ENCODE results near the gene SLC22A23. TPM values are rescaled to one million over a fixed set of nuclear protein-coding genes. Genes with fewer than 3 reads are reported as not detected.

Gene SLC22A23
- total RNA-seq, 2 experiments from 2014 or later: 0.90 to 1.0 TPM

DNA sequence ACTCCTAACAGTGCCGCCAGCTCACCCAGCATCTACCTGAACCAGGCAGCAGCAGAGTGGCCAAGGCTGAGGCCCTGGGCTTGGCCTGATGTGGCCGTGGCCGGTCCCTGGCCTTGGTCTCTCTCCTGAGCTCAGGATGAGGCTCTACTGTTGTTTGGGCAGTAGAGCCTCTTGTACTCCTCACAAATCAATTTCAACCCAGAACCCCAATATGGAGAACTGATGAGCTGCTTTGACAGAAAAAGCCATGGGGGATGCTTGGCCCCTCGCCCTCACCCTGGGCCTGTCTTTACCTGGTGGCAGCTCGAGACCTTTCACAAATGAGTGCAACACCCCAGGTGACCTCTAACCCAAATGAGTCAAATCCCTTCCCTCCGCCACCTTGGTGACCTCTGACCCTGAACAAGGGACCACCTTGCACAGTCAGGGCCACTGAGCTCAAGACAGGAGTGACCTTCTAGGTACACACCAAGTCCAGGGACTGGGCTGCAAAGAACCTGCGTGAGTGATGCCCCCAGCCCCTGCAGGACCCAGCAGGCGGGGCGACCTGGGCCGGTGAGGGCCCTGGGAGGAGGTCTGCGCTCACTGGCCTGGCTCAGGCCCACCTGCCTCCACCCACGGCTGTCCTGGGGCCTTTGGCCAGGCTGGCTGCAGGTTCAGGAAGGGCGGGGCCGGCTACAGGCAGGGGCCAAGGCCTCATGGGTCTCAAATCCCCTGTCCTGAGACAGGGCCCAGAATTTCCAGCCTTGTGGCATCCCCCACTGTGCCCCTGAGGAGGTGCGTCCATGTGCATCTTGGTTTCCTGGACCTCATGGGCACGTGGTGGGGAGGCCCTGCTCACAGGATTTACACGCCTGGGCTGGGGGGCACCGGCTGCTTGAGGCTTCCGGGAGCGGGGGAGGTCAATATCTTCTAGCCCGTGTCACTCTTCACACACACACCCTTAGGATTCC is 167.9 kb downstream of the SLC22A23 start:
- H3K4me1 Mint-ChIP-seq (ENCODE audit: low read depth): no peaks in the 10 kb centered on the region
- ChIA-PET CTCF (interaction anchor here (0.9 kb wide), 1 partner anchor 9 kb away, joined by 3 read pairs; no protein-coding TSS in a partner anchor), POLR2A (interaction anchor here (0.6 kb wide), 1 partner anchor 692 kb away, joined by 3 read pairs; no protein-coding TSS in a partner anchor)
- H3K36me3 Mint-ChIP-seq: no peaks in the 10 kb centered on the region
- H3K9me3 Mint-ChIP-seq: no peaks in the 10 kb centered on the region
- no peak overlapping the region for H3K4me3 Mint-ChIP-seq
- no peak overlapping the region for H3K27ac Mint-ChIP-seq
- H3K27me3 Mint-ChIP-seq: no peaks in the 10 kb centered on the region
- DNase-seq: no peak
- intact Hi-C loops (cut with micrococcal nuclease): no loop called here

- Mint-ChIP-seq H3K4me1 (ENCODE audit: low read depth) (no peaks in the 10 kb centered on the region), H3K27ac (no peak overlapping the region), H3K4me3 (no peak overlapping the region), H3K27me3 (no peaks in the 10 kb centered on the region), H3K9me3 (no peaks in the 10 kb centered on the region), H3K36me3 (no peaks in the 10 kb centered on the region)
- CTCF ChIA-PET: interaction anchor here (0.9 kb wide), 1 partner anchor 8 kb away, joined by 3 read pairs; no protein-coding TSS in a partner anchor
- intact Hi-C loops (cut with micrococcal nuclease): no loop called here
- POLR2A ChIA-PET: interaction anchor here (0.6 kb wide), 1 partner anchor 1694 kb away, joined by 4 read pairs; no protein-coding TSS in a partner anchor
- DNase-seq: no peak
These were observed 168.7 kb downstream of the SLC22A23 start for GRCh38 chr6:3287976-3288707.

DNA sequence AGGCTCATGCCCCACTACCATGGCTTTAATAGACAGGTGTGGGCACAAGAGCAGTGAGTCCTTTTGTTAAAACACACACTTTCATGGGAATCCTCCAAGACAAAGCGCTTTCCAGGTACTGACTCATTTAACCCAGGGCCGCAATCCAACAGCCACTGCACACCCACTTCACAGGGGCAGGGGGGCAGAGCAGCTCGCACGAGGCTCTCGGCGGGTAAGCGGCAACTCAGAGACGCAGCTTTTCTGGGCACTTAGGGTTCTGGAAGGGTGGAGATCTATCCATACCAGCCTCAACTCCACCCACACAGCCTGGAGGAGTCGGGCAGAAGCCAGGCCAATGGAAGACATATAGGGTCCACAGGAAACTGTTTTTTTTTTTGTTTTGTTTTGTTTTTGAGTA is 169.5 kb downstream of the SLC22A23 start:
- POLR2A ChIA-PET: interaction anchor here (0.6 kb wide), 1 partner anchor 1693 kb away, joined by 4 read pairs; no protein-coding TSS in a partner anchor
- CTCF ChIA-PET: no interaction called here
- intact Hi-C loops (cut with micrococcal nuclease): no loop called here
- no peaks in the 10 kb centered on the region for H3K9me3 Mint-ChIP-seq
- H3K27me3 Mint-ChIP-seq: no peaks in the 10 kb centered on the region
- no peaks in the 10 kb centered on the region for H3K4me1 Mint-ChIP-seq (ENCODE audit: low read depth)
- H3K27ac Mint-ChIP-seq: no peak overlapping the region
- H3K4me3 Mint-ChIP-seq: no peak overlapping the region
- no peaks in the 10 kb centered on the region for H3K36me3 Mint-ChIP-seq
- no peak for DNase-seq

- ChIA-PET POLR2A (no interaction called here), CTCF (no interaction called here)
- intact Hi-C loops (cut with micrococcal nuclease): no loop called here
- Mint-ChIP-seq H3K36me3 (no peaks in the 10 kb centered on the region), H3K27ac (no peak overlapping the region), H3K4me3 (no peak overlapping the region), H3K9me3 (no peaks in the 10 kb centered on the region), H3K4me1 (ENCODE audit: low read depth) (no peaks in the 10 kb centered on the region), H3K27me3 (no peaks in the 10 kb centered on the region)
- no peak for DNase-seq
These were observed 170.1 kb downstream of the SLC22A23 start for GRCh38 chr6:3286641-3287171.

DNA sequence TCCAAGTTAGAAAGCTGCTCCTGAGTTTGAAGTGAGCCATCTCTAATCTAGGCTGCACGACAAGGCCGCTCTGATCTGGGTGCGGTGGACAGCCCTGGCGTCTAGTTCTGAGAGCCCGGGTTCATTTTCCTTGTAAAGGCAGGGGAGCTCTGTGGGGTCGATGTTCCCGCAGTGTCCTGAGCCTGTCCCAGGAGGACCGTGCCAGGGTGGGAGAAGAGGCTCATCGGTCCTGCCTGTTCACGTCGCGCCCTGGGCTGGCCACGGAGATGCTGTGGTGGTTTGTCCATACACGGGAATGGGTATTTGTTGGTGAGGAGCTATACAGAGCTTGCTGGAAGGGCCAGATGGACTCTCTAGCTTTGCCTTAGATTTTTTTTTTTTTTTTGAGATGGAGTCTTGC is 171.1 kb downstream of the SLC22A23 start:
- intact Hi-C loops (cut with micrococcal nuclease): no loop called here
- DNase-seq: no peak
- ChIA-PET POLR2A (no interaction called here), CTCF (interaction anchor here (1.1 kb wide), 1 partner anchor 125 kb away, joined by 3 read pairs; no protein-coding TSS in a partner anchor)
- Mint-ChIP-seq H3K27ac (no peak overlapping the region), H3K27me3 (no peaks in the 10 kb centered on the region), H3K4me1 (ENCODE audit: low read depth) (no peaks in the 10 kb centered on the region), H3K36me3 (no peaks in the 10 kb centered on the region), H3K9me3 (no peaks in the 10 kb centered on the region), H3K4me3 (no peak overlapping the region)

- no peak for DNase-seq
- CTCF ChIA-PET: interaction anchor here (1.1 kb wide), 1 partner anchor 126 kb away, joined by 3 read pairs; no protein-coding TSS in a partner anchor
- no peaks in the 10 kb centered on the region for H3K27me3 Mint-ChIP-seq
- no peak overlapping the region for H3K4me3 Mint-ChIP-seq
- intact Hi-C loops (cut with micrococcal nuclease): no loop called here
- no peaks in the 10 kb centered on the region for H3K9me3 Mint-ChIP-seq
- H3K4me1 Mint-ChIP-seq (ENCODE audit: low read depth): no peaks in the 10 kb centered on the region
- no peaks in the 10 kb centered on the region for H3K36me3 Mint-ChIP-seq
- H3K27ac Mint-ChIP-seq: no peak overlapping the region
- POLR2A ChIA-PET: no interaction called here
These were observed 171.7 kb downstream of the SLC22A23 start for GRCh38 chr6:3285049-3285639.

- CTCF ChIA-PET: no interaction called here
- Mint-ChIP-seq H3K36me3 (peaks cover 1% of the 10 kb centered on the region), H3K4me1 (ENCODE audit: low read depth) (no peaks in the 10 kb centered on the region), H3K27ac (no peak overlapping the region), H3K4me3 (no peak overlapping the region), H3K27me3 (no peaks in the 10 kb centered on the region), H3K9me3 (no peaks in the 10 kb centered on the region)
- intact Hi-C loops (cut with micrococcal nuclease): no loop called here
- no peak for DNase-seq
- POLR2A ChIA-PET: no interaction called here
These were observed 172.4 kb downstream of the SLC22A23 start for GRCh38 chr6:3284436-3284876.

- Mint-ChIP-seq H3K27ac (no peak overlapping the region), H3K27me3 (no peaks in the 10 kb centered on the region), H3K36me3 (peaks cover 1% of the 10 kb centered on the region), H3K4me3 (no peak overlapping the region), H3K4me1 (ENCODE audit: low read depth) (no peaks in the 10 kb centered on the region), H3K9me3 (no peaks in the 10 kb centered on the region)
- DNase-seq: no peak
- intact Hi-C loops (cut with micrococcal nuclease): no loop called here
- ChIA-PET CTCF (interaction anchor here (6.4 kb wide), 1 partner anchor 448 kb away, joined by 98 read pairs; no protein-coding TSS in a partner anchor), POLR2A (interaction anchor here (0.6 kb wide), 1 partner anchor 157 kb away, joined by 4 read pairs; no protein-coding TSS in a partner anchor)
These were observed 173.0 kb downstream of the SLC22A23 start for GRCh38 chr6:3283641-3284435.

GRCh38 chr6:3283241-3283640 is 173.6 kb downstream of the SLC22A23 start:
- ChIA-PET POLR2A (interaction anchor here (0.6 kb wide), 1 partner anchor 157 kb away, joined by 4 read pairs; no protein-coding TSS in a partner anchor), CTCF (interaction anchor here (1.3 to 6.4 kb wide), 2 partner anchors 229 to 449 kb away, joined by 3 to 98 read pairs; no protein-coding TSS in a partner anchor)
- intact Hi-C loops (cut with micrococcal nuclease): no loop called here
- peaks cover 1% of the 10 kb centered on the region for H3K36me3 Mint-ChIP-seq
- H3K27me3 Mint-ChIP-seq: no peaks in the 10 kb centered on the region
- no peak overlapping the region for H3K27ac Mint-ChIP-seq
- DNase-seq: no peak
- no peaks in the 10 kb centered on the region for H3K9me3 Mint-ChIP-seq
- no peak overlapping the region for H3K4me3 Mint-ChIP-seq
- no peaks in the 10 kb centered on the region for H3K4me1 Mint-ChIP-seq (ENCODE audit: low read depth)

GRCh38 chr6:3282476-3283236 is 174.2 kb downstream of the SLC22A23 start:
- CTCF ChIA-PET: interaction anchor here (1.3 to 6.4 kb wide), 3 partner anchors 9 to 449 kb away, joined by 3 to 98 read pairs (median 4); no protein-coding TSS in a partner anchor
- H3K4me3 Mint-ChIP-seq: no peak overlapping the region
- H3K9me3 Mint-ChIP-seq: no peaks in the 10 kb centered on the region
- intact Hi-C loops (cut with micrococcal nuclease): no loop called here
- no peak overlapping the region for H3K27ac Mint-ChIP-seq
- no peaks in the 10 kb centered on the region for H3K4me1 Mint-ChIP-seq (ENCODE audit: low read depth)
- peaks cover 1% of the 10 kb centered on the region for H3K36me3 Mint-ChIP-seq
- H3K27me3 Mint-ChIP-seq: no peaks in the 10 kb centered on the region
- POLR2A ChIA-PET: no interaction called here
- DNase-seq: no peak

Data from activated CD4-positive, alpha-beta memory T cell treated with anti-CD3 and anti-CD28 coated beads for 36 hours (primary cell).